Activated naive CD4-positive, alpha-beta T cell treated with Interleukin-2 at 50 U/mL for 16 hours (primary cell): ENCODE results near the gene HADHB.
"Not testable (repeated sequence)": the region's sequence is repeated elsewhere in the genome, so short reads cannot be mapped to it uniquely, and the experiment has no call there.

Experiments
- DNase-seq: peaks from one replicate; pipeline ENCODE4 v3.0.0-alpha.2; 2020

The HADHB gene

GRCh38 chr2:26298638-26299393 is 54.1 kb downstream of the HADHB start:
- DNase-seq = peak; percentile 21

DNA sequence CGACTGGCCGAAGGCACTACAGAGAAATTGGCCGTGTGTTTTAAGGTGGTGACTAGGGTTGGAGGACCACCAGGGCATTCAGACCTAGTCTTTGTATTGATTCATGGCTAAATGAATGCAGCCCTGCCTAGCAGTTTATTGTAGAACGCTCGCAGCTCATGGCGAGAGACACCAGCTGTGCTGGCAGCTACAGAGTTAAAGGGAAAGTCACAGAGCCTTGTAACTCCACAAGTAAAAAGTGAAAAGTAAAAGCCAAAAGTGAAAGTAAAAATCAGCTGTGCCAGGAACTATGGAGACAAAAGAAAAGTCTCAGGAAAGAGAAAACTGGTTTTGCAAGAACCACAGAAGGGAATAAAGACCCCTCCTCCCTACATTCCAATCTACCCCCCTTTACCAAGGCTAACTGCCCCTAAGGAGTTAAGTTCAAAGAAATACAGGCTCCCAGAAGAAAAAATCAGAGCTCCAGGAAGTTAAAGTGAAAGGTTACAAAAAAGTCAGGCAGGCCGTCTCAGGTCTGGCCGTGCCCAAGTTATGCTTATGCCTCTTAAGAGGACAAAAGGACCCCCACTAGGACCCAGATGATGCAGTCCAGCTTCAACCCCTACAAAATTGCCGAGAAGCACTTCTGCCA is 54.8 kb downstream of the HADHB start:
- DNase-seq = no peak

- no peak for DNase-seq
These were observed 55.6 kb downstream of the HADHB start for GRCh38 chr2:26300234-26300925.

- no peak for DNase-seq
These were observed 58.1 kb downstream of the HADHB start for GRCh38 chr2:26302846-26303245.

GRCh38 chr2:26305094-26305493 is 60.4 kb downstream of the HADHB start:
- DNase-seq = not testable (repeated sequence)

DNA sequence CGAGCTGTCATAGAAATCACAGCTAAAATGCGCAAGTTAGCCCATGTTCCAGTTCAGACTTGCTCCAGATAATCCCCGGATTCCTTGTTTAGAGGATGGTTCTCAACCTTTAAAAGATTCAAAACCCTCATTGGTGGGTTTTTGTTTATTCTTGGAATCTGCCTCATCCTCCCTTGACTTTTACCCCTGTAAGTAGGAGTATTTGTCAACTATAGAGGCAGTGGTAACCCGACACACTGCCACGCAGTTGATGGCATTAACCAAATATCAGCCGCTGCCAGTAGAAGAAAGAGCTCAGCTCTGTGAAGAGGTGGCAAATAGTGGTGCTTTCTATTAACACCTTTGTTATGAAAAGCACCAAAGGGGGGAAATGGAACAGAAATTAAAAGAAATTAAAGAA is 60.8 kb downstream of the HADHB start:
- DNase-seq = no peak

- DNase-seq = no peak
These were observed 65.2 kb downstream of the HADHB start for GRCh38 chr2:26309921-26310320.

GRCh38 chr2:26312471-26312870 is 67.7 kb downstream of the HADHB start:
- no peak for DNase-seq

GRCh38 chr2:26313446-26313845 is 68.7 kb downstream of the HADHB start:
- no peak for DNase-seq

GRCh38 chr2:26314243-26314642 is 69.5 kb downstream of the HADHB start:
- DNase-seq = no peak

DNA sequence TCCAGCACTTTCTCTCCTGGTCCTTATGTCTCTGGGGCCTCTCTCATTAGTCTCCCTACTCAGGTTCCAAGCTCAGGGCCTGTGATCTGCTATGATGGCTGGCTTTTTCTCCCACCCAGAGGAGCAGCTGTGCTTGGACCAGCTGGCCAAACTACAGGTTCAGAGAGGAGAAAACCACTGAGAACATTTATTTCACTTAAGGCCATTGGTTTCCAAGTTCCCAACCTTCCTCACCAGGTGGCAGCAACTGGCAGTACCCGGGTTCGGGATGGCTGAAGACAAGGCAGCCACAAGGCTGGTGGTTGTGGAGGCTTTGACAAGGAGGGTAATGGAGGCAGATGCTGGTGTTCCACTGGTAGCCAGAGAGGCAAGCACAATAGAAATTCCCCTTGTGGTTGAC is 71.3 kb downstream of the HADHB start:
- DNase-seq = no peak

DNA sequence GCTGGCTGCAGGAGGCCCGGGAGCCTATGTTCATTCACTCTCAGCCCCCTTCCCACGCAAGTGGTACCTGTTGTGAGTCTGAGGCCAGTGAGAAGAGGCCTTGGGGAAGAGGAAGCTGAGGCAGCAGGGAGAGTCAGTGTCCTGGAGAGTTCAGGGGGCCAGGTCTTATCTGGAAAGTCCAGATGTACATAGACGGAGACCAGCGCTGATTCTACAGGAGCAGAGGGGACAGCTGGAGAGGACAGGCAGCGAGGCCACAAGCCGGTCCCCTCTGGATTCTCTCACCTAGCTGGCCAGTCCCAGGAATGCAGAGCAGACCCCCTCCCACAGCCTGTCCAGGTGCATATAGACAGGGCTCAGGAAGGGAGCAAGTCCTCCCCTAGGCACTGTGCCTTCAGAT is 72.1 kb downstream of the HADHB start:
- no peak for DNase-seq

GRCh38 chr2:26317377-26318105 is 72.8 kb downstream of the HADHB start:
- no peak for DNase-seq

GRCh38 chr2:26318950-26319349 is 74.2 kb downstream of the HADHB start:
- DNase-seq = no peak

GRCh38 chr2:26324479-26324878 is 79.7 kb downstream of the HADHB start:
- not testable (repeated sequence) for DNase-seq

DNA sequence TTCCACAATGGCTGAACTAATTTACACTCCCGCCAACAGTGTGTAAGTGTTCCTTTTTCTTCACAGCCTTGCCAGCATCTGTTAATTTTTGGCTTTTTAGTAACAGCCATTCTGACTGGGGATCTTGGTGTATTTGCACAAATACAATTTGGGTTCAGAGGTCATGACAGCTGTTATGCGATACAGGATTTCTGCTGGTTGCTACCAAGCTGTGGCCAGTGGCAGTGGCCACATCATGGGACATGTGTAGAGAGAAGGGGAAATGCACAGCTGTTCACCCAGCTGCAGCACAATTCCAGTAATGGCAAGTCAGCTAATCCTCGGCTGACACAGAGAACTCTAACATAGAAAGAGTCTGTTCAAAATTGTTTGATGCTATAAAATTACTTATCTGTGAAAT is 80.2 kb downstream of the HADHB start:
- no peak for DNase-seq

DNA sequence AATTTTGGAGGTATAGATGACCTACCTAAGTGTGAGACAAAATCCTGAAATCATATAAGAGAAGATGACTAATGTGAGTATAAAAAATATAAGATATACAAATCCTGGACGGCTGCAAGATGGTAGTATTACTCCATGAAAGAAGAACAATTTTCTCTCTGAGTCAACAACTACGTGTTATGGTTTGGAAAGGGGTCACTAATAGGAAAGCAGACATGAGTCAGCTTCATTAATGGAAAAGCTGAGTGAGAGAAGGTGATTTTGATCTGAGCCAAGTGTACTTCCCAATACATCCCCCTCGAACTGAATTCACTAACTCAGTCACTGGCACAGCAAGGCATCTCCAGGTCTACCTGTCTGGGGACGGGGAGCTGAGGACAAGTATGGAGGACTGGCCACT is 81.1 kb downstream of the HADHB start:
- no peak for DNase-seq

- DNase-seq = no peak
These were observed 81.8 kb downstream of the HADHB start for GRCh38 chr2:26326514-26326913.

- no peak for DNase-seq
These were observed 82.8 kb downstream of the HADHB start for GRCh38 chr2:26327291-26328272.

DNA sequence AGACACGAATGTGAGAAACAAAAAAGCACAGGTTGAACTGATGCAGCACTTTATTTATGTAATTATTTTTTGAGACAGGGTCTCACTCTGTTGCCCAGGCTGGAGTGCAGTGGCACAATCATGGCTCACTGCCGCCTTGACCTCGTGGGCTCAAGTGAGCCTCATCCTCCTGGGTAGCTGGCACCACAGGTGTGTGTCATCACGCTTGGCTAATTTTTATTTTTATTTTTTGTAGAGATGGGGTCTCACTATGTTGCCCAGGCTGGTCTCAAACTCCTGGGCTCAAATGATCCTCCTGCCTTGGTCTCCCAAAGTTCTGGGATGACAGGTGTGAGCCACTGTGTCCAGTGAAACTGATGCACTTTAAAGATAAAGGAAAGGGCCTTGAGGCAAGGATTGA is 84.3 kb downstream of the HADHB start:
- DNase-seq = not testable (repeated sequence)

- DNase-seq = peak; percentile 84
These were observed 85.4 kb downstream of the HADHB start for GRCh38 chr2:26330114-26330549.

- DNase-seq = no peak
These were observed 85.9 kb downstream of the HADHB start for GRCh38 chr2:26330604-26331003.
